GM21737 (cell line): ENCODE results near the gene UTS2R.
"Not testable (repeated sequence)": the region's sequence is repeated elsewhere in the genome, so short reads cannot be mapped to it uniquely, and the experiment has no call there.

Experiments
- ATAC-seq: cut with Tn5 transposase; IDR thresholded peaks from one replicate; pipeline ENCODE4 v1.9.1; 2021; ENCODE audit warnings: mild to moderate bottlenecking, moderate library complexity; ENCODE audit not compliant: unreplicated experiment

Gene UTS2R

DNA sequence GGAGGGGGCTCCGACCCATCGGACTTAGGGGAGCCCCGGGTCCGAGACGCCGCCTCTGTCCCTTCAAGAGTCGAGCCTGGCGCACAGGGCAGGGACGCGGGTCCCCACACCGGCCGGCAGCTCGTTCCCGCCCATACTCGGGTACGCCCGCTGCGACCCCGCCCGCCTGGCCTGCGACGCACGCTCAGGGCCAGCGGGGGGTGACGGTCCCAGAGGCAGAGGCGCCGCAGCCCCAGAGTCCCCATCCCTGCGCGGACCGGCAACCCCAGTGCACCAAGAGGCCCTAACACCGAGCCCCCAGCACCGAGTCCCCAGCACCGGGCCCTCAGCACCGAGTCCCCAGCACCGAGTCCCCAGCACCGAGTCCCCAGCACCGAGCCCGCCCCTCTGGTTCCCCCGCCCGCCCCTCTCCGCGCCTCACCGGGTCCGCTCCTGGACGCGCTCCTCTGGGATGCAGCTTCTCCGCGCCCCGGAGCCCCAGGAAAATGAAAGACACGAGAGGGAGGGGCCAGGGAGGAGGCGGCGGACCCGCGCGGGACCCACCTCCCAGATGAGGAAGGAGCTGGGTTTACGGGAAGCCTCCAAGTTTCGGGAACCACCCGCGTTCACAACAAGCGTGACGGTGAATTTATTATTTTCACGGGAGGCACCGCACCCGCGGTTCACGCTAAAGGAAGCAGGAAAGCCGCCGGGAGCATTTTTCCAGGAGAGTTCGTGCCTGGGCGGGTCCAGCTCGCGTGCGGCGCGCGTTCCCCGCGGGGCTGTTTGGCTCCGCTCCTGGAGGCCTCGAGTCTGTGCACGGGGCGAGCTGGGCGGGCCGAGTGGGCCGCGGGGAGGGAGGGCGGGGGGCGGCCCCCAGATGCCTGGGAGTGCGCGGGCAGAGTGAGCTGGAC is 38.0 kb upstream of the UTS2R start, which contains the start of gene SECTM1:
SECTM1 (minus strand) TSS at position 488 of the 893 bp plus-strand sequence. CDS start 6,526 bp downstream, outside the sequence.
- no peak for ATAC-seq

DNA sequence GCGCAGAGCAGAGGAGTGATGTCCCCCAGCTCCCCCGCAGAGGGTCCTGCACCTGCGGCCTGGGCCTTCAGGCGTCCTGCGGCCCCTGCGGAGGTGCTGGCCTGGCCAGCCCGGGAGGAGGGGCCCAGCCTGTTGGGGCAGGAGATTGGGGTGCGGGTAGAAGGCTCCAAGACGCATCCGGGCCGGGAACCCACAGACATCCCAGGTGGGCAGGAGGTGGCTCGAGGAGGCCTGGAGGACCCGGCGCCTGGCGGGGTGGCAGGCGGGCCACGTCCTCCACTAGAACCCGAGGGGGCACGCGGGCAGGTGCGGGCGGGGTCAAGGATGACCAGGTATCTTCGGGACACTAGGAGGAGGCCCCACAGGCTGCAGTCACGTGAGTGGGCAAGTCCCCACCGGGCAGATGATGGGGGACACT is 37.4 kb upstream of the UTS2R start:
- no peak for ATAC-seq

DNA sequence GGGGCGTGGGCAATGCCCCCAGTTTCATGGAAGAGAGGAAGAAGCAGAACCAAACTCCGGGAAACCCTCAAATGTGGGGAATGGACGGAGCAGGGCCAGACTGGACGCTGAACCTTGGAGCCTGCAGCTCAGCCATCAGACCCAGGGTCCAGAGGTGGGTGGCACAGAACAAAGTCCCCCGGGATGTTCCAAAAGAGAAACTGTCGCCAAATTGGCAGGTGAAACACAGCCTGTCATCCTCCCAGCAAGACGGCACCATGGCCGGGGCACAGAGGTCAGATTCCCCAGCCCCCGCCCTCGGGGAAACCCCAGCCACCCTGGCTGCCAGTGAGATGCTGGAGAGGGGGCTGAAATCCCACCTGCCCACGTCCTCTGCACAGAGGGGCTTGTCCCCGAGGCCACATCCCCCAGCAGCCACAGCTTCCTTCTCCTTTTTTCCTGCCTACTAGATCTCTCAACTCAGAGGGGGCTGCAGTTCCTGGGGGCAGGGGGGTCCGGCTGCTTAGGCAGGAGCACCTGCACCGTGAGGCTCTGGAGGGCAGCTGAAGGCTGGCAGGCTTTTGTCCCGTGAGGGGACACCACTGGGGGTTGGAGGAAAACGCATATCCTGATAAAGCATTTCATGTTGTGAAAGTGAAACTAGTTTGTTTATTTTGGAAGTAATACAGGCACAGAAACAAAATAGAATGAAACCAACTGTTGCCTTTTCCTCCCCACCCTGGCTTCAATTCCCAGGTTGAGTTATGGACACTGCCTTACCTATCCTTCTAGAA is 36.8 kb upstream of the UTS2R start:
- ATAC-seq = no peak

DNA sequence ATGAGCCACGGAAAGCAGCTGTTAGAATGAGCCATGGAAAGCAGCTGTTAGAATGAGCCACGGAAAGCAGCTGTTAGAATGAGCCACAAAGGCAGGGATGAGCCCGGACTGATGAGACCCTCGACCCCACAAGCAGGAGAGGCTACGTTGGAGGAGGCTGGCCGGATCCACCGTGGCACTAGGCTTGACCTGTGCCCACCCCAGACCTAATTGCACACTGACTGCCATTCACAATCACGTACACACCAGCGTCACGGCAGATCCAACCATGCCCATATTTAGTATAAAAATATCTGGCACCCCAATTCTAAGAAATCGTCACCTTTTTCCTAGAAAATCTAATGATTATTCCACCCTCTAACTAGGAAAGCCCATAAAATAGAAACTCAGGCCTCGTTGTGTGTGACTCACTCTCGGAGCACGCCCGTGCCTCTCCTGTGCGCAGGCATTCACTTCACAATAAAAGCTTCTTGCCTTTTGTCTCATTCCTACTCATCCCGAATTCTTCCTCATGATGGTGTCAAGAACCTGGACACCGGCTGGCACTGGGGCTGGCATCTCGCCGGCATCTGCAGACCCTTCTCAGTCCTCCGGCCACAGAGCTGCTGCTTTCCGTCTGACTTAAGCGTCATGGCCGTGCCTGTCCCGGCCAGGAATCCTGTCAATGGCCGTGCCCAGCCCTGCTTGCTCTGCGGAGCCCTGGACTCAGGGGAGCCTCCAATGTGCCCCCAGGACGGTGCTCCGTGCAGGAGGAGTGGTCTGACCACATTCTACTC is 32.5 kb upstream of the UTS2R start:
- ATAC-seq = no peak

DNA sequence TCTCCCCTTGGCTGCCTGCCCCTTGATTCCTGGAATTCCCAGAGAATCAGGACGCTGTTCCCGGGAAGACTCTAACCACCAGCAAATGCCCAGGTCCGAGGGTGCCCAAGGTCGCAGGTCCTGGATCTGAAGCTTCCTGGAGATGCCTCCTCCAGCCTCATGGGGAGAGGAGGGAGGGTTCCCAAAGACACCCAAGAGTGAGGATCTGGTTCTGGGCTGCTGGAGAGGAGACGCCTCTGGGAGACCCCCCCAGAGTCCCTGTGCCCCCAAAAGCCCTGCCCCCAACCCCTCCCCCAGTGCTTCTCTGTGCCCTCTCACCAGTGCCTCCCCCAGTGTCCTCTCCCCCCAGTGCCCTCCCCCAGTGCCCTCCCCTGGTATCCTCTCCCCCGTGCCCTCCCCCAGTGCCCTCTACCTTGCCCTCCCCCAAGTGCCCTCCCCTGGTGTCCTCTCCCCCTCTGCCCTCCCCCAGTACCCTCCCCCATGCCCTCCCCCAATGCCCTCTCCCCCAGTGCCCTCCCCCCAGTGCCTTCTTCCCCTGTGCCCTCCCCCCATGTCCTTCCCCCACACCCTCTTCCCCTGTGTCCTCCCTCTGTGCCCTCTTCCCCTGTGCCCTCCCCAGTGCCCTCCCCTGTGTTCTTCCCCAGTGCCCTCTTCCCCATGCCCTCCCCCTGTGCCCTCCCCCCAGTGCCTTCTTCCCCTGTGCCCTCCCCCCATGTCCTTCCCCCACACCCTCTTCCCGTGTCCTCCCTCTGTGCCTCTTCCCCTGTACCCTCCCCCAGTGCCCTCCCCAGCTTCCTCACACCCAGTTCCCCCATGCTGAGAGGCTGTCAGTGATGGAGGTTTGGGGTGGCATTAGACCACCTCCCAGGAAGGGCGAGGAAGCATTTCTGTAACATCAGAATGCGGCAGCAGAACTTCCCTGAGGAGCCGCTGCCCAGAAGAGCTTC is 31.7 kb upstream of the UTS2R start:
- no peak for ATAC-seq

DNA sequence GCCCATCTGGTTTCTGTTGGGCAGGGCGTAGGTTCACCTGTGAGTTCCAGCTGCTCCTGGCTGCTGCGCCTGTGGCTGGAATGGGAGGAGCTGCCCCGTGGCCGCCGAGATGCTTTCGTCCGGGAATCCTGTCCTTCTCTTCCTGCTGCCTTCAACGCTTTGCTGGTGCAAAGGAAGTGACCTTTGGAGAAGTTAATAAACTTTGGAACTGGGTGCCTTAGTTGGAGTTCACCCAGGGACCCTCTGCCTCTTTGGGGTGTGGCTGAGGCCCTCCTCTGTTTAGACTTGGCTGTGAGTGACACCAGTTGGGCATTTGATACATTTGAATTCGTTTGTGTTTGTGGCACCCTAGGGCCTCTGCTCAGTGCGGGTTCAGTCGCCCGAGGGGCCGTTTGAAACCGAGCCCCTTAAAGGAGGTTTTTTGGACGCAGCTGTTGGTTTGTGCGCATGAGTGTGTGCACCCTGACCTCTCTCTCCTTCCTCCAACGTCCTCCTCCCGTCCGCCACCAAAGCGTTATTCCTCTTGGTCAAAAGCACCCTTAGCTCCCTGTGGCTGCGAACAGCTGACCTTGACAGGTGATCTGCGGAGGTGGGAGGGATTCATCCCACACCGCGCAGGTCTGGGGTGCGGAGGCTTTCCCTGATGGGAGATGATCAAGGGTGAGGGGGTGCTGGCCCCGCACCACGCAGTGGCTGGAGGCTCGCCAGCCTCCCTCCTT is 29.0 kb upstream of the UTS2R start:
- ATAC-seq = no peak

DNA sequence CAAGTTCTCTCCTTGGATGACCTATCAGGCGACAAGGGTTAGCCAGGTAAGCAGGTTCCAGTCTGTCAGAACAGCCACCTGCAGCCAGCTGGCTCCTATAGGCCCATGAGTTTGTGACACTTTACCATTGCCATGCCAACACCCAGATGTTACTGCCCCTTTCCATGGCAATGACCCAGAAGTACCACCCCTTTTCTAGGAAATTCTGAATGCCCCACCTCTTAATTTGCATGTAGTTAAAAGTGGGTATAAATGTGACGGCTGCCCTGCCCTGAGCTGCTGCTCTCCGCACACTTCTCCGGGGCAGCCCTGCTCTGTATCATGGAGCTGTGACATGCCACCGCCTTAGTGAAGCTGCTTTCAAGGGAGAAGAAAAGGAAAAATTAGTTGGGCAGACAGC is 28.0 kb upstream of the UTS2R start:
- ATAC-seq = no peak

DNA sequence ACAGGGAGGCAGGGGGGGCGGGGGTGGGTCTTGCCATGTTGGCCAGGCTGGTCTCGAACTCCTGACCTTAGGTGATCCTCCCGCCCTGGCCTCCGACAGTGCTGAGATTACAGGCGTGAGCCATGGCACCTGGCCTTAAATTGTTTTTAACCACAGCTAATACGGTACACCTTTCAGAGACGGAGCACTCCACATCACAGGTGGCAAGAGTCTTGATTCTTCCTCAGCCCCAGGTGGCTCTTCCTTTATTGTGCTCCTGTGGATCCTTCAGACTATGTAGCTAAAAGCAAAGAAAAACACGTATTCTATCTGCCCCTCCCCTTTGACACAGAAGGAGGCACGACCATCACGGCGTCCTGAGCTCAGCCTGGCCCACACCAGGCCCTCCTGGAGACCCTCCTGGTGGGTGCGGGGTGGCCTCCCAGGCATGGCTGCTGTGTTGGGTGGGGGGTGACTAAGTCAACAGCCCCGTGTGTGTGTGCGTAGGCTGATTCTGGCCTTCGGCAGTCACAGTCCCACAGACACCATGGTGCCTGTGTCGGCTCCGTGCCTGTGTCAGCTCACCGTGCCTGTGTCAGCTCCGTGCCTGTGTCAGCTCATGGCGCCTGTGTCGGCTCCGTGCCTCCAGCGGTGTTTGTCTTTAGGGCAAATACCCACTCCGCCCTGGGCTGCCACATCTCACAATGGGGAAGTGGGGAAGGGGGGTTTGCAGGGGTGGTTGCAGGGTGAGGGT is 27.2 kb upstream of the UTS2R start:
- no peak for ATAC-seq

DNA sequence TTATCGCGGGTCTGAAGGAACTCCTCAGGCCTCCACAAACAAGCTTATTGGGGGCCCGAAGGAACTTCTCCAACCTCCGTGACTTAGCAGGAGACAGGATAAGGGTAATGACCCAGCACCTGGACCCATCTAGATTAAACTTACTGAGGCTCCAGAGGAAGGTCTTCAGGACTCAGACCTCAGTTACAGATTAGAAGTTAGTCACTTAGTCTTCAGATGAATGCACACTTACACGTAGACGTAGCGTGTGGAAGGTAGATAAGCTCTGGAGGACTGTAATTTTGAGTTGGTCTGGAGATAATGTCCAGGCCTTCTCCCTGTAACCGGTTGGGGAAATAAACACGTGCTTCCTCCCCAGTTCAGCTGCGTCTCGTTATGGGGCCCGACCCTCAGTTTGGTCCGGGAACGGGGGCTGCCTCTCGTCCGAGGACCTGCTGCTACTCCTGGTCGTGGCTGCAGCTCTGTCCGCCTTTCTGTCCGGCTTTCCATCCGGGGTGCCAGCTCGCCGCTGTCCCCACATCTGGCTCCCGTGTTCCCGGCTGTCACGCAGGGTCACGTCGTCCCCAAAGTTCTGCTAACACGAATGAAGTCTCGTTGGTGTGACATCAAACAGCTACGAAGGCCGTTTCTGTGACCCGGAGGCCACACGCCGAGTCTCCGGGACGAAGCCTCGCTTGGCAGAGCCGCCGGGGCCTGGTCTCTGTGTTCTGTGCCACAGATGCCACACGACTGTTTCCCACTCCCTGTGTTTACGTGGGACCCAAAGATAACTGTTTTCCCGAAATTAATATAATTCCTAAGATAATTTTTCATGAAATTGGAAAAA is 26.2 kb upstream of the UTS2R start:
- ATAC-seq = no peak

DNA sequence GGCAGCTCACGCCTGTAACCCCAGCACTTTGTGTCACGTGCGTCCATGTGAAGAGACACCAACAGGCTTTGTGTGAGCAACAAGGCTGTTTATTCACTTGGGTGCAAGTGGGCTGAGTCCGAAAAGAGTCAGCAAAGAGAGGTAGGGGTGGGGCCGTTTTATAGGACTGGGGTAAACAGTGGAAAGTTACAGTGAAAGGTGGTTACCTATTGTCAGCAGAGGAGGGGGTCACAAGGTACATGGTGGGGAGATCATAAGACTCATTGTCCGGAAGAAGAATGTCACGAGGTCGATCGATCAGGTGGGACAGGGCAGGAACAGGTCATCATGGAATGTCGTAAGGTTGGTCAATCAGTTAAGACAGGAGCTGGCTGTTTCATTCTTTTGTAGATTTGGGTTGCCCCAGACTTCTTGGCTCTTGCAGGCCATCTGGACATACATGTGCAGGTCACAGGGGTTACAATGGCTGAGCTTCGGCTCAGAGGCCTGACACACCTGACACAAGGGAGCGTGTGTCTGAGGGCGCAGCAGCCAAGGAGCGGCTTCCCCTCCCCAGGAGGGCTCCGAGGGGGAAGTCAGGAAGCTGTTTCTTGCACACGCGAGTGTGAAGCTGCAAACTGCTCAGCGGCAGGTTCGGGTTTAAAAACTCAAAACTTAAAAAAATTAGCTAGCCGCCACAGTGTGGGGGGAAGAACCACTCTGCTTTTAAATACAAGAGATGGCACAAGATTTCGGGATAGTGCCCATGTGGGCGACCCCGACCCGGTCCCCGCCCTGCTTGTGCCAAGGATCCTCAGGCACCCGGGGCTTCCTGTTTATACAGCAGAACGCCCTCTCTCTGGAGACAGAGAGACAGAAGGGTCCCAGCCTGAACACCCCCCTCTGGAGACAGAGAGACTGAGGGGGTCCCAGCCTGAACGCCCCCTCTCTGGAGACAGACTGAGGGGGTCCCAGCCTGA is 24.9 kb upstream of the UTS2R start:
- no peak for ATAC-seq

DNA sequence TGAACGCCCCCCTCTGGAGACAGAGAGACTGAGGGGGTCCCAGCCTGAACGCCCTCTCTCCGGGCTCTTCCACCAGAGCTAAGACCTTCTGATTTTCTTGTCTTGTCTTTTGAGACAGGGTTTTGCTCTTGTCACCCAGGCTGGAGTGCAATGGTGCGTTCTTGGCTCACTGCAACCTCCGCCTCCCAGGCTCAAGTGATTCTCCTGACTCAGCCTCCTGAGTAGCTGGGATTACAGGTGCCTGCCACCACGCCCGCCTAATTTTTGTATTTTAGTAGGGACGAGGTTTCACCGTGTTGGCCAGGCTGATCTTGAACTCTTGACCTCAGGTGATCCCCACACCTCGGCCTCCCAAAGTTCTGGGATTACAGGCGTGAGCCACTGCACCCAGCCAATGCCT is 23.6 kb upstream of the UTS2R start:
- ATAC-seq = not testable (repeated sequence)

DNA sequence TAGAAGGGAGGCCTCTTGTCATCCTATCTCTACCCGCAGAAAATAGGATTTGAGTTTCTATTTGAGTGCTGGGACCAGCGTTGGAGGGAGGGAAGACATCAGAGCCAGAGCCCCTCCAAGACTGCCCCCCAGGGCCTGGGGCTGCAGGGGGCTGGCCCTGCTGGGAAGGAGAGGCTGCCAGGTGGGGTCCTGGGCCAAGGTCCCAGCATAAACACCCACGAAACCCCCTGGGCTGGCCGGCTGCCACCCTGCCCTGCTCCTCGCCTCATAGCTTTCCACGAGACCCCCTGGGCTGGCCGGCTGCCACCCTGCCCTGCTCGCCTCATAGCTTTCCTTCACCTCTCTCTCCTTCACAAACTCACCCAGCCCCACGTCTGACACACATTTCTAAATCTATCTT is 23.1 kb upstream of the UTS2R start:
- no peak for ATAC-seq

DNA sequence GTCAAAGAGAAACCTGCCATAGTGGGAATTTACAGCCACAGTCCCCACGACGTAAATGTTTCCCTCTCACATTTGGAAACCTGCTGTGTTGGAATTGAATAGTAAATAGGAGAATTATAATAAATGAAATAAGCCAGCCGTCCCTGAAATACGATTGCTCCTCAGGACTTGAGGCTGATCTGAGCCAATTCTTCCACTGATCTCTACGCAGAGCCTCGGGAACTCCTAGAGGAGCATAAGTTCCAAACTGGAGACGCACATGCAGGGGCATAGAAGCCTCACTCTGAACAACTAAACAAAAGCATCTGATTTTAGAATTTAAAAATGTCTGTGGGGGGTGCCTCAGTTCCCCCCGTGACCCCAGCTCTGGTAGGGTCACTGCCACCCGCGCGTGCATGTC is 22.7 kb upstream of the UTS2R start:
- ATAC-seq = no peak

DNA sequence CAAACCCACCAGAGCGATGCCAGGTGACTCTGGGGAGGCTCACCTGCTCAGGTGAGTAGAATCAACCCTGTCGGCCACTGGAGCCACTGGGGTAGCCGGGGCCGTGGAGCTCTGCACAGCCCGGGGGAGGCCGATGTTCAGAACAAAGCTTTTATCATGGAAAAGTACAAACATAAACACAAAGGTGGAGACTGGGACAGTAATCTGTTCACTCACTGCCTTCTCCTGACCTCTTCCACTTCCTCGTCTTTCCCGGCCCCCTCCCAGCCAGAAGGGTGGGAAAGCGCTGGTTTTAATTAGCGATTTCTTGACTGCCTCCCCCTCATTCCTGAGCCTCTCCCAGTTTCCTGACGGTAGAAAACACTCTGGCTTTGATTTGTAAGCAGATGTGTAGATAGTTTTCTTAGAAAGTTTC is 22.3 kb upstream of the UTS2R start:
- no peak for ATAC-seq

DNA sequence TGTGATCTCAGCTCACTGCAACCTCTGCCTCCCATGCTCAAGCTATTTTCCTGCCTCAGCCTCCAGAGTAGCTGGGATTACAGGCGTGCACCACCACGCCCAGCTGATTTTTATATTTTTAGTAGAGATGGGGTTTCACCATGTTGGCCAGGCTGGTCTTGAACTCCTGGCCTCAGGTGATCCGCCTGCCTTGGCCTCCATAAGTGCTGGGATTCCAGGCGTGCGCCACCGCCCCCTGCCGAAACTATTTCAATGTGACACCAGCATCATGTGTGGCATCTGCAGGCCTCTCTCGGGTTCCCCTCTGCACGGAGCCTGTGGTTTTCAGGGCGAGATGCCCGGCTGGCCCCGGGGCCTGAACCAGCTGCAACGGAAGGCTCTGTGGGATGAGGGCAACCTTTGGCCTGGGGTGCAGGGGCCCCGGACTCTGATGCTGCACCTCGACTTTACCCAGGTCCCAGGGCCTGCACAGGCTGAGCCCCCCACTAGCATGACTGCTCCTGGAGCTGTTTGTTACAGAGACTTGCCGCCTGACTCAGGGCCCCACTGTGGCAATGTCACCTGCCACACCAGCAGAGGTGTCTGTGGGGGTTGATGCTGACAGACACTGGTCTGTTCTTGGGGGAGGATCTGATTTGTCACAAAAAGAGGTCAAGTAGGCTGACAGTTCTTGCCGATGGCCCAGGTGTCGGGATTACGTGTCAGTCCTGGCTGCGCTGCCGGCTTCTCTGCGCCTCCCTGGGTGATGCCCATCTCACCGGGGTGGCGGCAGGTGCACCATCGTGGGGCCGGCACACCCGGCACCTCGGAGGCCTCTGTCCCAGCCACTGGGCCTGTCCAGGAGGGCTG is 21.2 kb upstream of the UTS2R start:
- ATAC-seq = no peak

DNA sequence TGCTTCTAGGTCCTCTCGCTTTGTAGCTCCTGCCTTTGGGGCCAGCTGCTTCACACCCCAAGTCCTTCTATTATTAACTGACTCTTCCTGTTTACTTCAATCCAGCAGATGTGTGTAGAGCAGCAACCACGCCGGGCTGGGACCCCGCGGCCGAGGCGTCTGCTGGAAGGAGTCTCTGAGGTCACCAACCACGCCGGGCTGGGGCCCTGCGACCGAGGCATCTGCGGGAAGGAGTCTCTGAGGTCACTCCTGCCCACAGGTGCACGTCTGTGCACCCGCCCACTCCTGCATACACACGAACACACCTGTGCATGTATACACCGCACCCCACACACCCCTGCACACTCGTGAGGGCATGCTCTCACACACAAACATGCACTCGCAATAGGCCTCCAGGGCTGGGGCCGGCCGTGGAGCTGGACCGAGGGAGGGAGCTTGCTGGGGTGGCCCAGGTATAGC is 20.3 kb upstream of the UTS2R start:
- ATAC-seq = peak; percentile 59
